Loucy (cell line): ENCODE measurements around the gene DTNBP1.

Experiments used
- EZH2phosphoT487 ChIP-seq: fragments of 200-600 bp; IDR thresholded peaks from 2 replicates; pipeline ENCODE4 v1.6.1; 2018; ENCODE audit warnings: antibody characterized with exemption, mild to moderate bottlenecking, moderate library complexity, borderline replicate concordance
- TF ChIP-seq, protein P1 (sequence below): fragments of 200-600 bp; sonication (generic); conservative IDR thresholded peaks from 2 replicates; pipeline ENCODE4 v1.5.1; 2014; ENCODE audit warnings: mild to moderate bottlenecking, antibody characterized with exemption, low read length

DNA sequence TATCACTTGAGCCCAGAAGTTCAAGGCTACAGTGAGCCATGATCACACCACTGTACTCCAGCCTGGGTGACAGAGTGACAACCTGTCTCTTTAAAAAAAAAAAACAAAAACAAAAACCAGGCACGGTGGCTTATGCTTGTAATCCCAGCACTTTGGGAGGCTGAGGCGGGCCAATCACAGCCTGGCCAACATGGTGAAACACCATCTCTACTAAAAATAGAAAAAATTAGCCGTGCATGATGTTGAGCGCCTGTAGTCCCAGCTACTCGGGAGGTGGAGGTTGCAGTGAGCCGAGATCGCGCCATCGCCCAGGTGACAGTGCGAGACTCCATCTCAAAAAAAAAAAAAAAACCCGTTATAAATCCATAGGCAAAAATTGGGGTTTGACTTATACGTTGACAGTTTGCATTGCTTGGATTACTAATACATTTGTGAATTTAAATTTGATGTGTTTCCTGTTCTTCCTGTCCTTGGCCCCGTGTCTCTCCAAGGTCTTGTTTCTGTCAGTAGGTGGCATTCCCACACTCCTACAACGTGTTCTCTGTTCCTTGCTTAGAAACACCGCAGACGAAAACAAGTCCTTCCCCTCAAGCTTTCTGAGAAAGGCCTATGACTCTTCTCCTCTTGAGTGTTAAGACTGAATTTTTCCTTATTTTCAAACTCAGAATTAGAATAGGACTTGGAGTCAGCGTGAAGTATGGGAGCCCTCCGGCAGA is 147.0 kb downstream of the DTNBP1 start:
- TF ChIP-seq, protein P1, sequence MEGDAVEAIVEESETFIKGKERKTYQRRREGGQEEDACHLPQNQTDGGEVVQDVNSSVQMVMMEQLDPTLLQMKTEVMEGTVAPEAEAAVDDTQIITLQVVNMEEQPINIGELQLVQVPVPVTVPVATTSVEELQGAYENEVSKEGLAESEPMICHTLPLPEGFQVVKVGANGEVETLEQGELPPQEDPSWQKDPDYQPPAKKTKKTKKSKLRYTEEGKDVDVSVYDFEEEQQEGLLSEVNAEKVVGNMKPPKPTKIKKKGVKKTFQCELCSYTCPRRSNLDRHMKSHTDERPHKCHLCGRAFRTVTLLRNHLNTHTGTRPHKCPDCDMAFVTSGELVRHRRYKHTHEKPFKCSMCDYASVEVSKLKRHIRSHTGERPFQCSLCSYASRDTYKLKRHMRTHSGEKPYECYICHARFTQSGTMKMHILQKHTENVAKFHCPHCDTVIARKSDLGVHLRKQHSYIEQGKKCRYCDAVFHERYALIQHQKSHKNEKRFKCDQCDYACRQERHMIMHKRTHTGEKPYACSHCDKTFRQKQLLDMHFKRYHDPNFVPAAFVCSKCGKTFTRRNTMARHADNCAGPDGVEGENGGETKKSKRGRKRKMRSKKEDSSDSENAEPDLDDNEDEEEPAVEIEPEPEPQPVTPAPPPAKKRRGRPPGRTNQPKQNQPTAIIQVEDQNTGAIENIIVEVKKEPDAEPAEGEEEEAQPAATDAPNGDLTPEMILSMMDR, result no peak
- TF ChIP-seq EZH2phosphoT487, result no peak
